Prostate gland (tissue), 2 donors: ENCODE measurements around the gene STARD8.

ENCODE experiments used
- CTCF ChIP-seq, 4 experiments: fragments of 200-600 bp in 2 of 4; fragments of 450-650 bp in 2 of 4; sonication (generic) in 2 of 4; IDR thresholded peaks; 1 replicate in 3 of 4; 2 replicates in 1 of 4; pipeline ENCODE4 v1.5.1; 2016 to 2019; ENCODE audit warnings: antibody characterized with exemption in 4 of 4, mild to moderate bottlenecking in 2 of 4, moderate library complexity in 2 of 4
- POLR2A ChIP-seq: fragments of 450-650 bp; IDR thresholded peaks from one replicate; pipeline ENCODE4 v1.6.1; 2016; ENCODE audit warnings: antibody characterized with exemption, mild to moderate bottlenecking
- POLR2AphosphoS5 ChIP-seq: sonication (generic); formaldehyde crosslinking; IDR thresholded peaks from one replicate; pipeline ENCODE4 v1.6.1; 2017; ENCODE audit warnings: antibody characterized with exemption

- TF ChIP-seq CTCF (IDR thresholded peaks at IDR 0.05), result no peak
- no peak for TF ChIP-seq POLR2A
- no peak for TF ChIP-seq POLR2AphosphoS5
Measured at GRCh38 chrX:68725756-68726365, 78.4 kb downstream of the STARD8 start.
